Right lung (tissue), 5 donors: ENCODE measurements around the gene PTPRK. TPM values are rescaled to one million over a fixed set of nuclear protein-coding genes. Genes with fewer than 3 reads are reported as not detected.

ENCODE experiments used
- DNase-seq, 2 donors: peaks; one replicate each; pipeline ENCODE4 v3.0.0-alpha.2; 2013
- polyA plus RNA-seq, 5 donors: library from polyadenylated mRNA; unstranded; fragments of 120-200 nt; gene quantifications; one replicate each; pipeline versions ENCODE4 v1.2.1 to v1.2.3, GENCODE V29; 2013; ENCODE audit warnings: inconsistent platforms in 1 of 5, low replicate concordance in 1 of 5; ENCODE audit not compliant: insufficient read length in 5 of 5, insufficient read depth in 1 of 5

Gene PTPRK
- polyA plus RNA-seq, 5 donors, result 55.4 to 92.1 (median 85.6) TPM

DNA sequence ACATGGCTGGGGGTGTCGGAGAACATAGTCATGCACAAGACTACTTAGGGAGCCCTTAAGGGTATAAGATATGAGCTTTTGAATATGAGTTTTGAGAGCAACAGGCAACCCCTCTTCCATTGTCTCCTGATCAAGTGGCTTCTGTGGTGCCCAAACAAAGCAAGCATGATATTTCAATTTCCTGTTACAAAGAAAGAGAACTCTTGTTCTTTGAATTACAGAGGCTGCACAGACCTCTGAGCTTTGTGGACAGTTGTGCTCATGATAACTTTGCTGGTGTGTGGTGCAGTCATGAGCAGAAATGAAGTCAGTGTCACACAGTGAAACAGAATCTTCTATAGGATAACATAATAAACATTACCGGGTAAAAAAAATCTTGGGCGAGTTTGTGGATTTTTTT lies 552.7 kb downstream of the PTPRK start:
- no peak for DNase-seq

DNA sequence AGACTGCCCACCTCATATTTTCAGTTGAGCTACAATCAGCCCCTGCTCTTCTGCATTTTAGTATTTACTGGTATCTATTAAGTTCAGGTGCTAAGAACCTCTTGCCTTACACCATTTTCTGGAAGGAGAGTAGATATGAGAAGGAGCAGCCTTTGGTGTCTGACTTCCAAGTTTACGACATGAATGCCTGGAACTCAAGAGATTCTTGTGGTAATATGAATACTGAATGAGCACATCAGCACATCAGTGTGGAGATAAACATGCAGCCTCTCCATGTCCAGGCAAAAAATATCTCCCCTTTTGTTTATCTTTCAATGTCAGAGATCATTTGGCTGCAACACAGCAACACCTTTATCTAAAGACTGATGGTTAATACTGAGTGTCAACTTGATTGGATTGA lies 553.8 kb downstream of the PTPRK start:
- DNase-seq, result no peak

DNA sequence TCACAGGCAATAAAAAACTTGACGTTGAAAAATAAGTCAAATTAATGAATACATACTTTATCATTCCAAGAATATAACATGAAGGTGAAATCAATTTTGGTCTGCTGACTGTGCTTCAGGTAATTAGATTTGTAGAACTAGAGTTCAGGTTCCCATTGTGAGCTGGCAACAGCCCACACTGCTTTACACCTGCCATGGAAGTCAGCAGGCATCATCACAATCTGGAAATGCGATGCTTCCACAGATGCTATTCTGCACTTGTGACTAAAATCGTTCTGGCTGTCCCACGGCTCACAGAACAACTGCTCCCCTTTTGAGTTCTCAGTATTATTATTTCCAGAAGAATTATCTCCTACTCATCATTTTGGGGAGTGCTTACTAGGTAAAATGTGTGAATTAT lies 556.9 kb downstream of the PTPRK start:
- DNase-seq, result no peak

DNA sequence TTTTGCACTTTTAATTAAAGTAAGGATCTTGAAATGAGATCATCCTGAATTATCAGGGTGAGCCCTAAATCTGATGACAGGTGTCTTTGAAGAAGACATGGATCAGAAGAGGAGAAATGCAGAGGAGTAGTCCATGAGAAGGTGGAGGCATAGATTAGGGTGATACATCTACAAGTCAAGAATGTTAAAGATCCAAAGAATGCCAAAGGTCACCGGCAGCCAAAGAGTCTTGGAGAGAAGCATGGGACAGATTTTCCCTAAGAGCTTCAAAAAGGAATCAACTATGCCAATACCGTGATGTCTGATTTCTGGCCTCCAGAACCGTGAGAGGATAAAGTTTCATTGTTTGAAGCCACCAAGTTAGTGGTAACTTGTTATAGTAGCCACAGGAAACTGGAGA lies 560.5 kb downstream of the PTPRK start:
- DNase-seq, result no peak

DNA sequence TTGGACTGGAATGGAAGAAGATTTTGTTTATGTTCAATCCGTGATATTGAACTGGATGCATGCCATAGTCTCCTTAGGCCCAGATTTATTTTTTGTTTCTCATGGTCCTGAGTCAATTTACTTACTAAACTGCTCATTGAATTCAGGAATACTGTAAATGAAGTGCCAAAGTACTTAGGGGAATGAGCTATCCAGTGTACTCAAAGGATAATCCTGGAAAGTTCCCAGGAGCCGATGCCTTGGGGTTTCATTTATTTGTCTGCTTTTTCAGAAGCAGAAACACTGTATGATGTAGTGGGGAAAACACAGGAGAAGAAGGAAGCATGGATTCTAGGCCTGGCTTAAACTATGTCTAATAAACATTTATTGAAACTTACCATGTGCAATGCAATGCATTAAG lies 563.4 kb downstream of the PTPRK start:
- peak; percentile 49 to 67 for DNase-seq

DNA sequence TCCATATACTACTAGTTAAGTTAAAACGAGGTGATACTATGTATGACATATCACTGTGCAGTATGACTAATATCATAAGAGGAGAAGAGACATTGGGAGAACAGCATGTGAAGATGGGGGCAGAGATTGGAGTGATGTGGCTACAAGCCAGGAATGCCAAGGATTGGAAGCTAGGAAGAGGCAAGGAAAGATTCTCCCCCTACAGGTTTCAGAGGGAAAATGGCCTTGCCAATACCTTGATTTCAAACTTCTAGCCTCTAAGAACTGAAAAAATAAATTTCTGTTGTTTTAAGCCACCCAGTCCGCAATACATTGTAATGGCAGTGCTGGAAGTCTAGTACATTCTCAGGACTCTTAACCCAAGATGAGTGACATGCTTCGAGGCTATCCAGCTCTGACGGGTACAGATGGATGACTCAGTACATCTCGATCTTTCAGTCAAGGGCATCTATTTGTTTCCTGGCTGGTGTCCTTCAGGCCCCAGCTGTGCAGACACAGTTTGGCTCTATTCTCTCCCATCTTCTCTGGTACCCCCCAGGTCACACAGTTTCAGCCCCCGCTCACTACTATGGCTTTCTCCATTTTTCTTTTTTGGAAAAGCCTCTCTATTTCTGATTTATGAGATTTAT lies 564.0 kb downstream of the PTPRK start:
- DNase-seq, result peak in 1 of 2 donors; percentile 6

DNA sequence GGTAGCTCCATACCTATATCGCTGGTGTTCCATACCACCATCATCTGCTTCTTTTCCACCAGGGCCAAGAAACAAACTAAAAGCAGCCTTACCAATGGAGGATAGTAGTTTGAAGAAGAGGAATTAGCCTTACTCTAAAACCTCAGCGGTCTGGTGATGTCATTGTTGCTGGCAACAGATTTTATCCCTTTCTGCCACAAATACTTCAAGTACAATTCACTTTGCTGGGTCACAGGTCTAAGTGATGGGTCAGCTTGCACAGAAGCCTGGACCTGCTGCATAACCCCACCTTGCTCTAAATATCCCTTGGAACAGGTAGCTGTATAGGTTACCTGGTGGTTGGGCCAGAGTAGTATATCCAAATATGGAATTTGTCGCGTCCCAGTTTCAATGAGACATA lies 566.3 kb downstream of the PTPRK start:
- DNase-seq, result no peak

DNA sequence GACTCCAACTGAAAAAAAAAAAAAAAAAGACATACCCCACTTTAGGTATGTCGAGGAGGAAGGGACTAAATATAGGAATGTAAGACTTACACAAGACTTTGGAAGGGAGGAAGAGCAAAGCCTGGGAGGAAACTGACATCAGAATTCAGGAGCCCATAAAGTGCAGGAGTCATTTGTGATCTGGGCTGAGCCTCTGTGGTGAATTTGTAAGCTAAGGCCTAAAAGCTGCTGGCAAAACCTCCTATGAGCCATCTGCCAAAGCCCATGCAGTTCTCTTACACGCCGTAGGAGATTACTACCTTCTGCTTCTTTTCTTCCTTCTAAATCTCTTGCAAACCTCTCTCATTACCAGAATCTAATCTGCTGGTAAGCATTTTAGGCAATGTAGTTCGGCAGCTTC lies 567.6 kb downstream of the PTPRK start:
- no peak for DNase-seq

DNA sequence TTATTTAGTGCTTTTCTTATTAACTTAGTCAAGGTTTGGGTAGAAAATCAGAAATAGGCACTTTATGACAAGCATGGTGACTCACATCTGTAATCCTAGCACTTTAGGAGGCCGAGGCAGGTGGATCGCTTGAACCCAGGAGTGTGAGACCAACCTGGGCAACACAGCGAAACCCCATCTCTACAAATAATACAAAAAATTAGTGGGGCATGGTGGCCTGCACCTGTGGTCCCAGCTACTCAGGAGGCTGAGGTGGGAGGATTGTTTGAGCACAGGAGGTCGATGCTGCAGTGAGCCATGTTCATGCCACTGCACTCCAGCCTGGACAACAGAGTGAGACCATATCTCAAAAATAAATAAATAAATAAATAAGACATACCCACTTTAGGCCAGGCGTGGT lies 568.2 kb downstream of the PTPRK start:
- no peak for DNase-seq

DNA sequence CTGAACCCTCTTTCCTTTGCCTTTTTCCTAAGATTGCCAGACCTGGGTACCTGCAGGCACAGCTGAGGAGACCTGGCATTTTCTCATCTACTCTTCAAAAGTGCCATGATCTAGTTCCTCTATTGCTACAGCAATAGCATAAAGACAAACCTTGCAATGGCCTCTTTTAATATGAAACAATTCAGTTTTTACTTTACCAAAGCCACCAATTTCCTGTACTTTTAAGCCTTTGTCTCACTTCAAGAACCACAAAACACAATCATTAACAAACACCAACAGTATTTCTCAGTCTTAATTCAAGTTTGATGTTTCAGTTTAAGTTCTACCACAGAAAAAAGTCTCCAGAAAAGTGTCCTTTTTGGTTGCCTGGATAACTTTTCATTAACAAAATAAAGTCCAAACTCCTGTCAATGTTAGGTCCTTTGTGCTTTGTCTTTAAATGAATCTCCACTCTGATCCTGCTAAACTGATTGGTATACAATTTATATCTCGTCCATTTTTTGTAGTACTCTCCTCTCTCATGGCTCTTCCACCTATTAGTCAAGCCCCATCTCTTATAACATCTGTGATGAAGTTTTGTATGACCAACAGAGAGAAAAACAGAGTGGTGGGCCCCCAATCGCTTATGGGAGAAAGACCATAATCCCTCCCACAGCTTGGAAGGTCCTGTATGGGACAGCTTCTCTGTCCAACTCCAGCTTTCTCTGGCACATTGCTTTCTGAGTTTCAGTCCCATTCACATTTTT lies 569.1 kb downstream of the PTPRK start:
- no peak for DNase-seq

DNA sequence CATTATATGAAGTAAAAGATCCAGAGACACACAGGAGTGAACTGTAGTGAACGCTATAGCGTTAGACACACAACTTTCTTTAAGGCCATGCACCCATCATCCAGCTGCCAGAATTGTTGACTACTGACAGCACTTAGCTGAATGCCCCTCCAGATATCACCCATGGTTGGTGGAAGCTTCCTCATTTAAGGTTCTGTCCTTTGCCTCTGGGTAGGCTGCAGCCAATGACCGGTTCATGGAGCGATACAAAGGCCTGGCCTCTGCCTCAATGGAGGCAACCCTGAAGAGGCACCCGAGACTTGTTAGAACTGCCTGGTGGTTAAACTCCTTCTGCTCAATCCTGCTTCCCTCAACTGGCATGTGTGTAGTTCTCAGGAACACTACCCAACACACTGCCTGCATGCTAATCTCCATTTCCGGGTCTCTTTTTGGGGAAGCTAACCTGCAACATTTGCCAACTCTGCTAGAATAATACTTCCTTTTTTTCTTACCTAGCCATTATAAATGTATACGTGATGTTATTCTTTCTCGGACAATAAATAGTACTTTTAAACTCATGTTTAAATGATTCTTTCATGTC lies 569.7 kb downstream of the PTPRK start:
- DNase-seq, result no peak

DNA sequence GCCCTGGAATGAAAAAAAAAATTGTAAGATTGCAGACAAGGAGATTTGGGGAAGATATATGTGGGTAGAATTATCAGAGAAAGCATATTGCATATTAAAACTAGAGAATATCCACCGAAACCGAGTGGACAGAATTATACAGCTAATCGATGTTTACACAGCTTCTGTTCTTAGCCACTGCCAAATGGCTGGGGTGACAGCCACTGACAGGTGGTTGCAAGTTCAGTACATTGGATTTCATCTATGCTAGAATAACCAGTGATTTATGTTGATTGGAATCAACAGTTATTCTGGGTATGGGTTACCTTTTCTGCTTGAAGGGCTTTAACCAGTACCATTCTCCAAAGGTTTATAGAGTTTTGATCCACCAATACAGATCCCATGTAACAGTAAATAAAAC lies 571.1 kb downstream of the PTPRK start:
- DNase-seq, result no peak

DNA sequence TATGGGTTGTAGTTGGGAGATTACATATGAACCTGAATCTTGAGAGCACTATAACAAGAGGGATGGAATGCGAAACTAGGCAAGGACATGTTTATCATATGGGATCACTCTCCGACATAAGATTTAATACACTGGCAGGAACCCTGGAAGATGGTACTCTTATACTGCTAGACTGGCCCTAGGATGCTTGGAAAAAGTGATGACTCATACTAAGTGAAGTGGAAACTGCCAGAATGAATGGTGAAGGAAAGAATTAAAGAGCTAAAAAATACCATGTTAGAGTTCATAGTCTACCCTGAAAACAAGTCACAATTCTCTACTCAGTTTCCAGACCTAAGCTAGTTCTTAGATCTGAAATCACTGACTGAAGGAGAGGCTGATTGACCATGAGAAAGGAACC lies 574.0 kb downstream of the PTPRK start:
- no peak for DNase-seq

DNA sequence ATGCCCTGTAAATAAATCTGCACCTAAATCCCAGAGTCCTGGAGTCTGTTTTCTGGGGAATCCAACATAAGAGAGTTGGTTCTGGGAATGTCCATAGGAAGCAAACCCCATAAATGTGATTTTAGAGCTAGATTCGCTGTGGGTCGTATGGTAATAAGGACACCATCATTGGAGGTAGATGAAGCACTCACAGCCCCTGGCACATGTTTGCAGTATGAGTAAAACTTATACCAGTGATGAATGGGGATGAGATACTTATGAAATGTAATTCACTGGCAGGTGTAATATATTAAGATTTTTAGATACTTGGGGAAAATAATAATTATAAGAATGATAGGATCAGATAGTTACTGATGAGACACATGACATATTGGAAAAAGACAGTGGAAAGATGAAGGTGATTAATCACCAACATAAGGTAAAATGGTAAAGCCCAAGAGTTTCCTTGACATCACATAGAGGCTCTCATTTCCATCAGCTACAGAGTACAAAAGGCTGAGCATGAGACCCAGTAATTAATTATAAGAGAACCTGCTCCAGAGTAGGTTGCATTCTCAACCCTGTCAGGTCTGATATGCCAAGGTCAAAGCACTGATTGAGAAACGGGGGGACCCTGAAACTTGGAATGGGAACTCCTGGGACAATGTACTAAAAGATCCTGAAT lies 574.8 kb downstream of the PTPRK start:
- no peak for DNase-seq

DNA sequence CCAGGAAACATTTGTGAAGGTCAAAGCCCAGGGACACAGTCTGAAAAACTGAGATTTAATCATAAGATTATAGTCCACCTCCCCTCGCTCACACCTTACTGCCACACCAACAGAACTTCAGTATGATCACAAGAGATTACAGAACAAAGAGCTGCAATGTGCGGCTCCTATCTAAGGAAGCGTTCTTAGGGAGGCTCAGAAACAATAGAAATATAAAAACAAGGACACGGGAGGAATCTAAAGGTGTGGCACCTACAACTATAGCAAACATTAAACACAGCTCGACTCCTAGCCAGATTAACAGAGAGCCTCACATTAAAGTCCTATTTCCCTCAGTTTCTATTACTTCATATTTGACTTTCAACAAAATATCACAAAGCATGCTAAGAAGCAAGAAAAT lies 579.2 kb downstream of the PTPRK start:
- no peak for DNase-seq

DNA sequence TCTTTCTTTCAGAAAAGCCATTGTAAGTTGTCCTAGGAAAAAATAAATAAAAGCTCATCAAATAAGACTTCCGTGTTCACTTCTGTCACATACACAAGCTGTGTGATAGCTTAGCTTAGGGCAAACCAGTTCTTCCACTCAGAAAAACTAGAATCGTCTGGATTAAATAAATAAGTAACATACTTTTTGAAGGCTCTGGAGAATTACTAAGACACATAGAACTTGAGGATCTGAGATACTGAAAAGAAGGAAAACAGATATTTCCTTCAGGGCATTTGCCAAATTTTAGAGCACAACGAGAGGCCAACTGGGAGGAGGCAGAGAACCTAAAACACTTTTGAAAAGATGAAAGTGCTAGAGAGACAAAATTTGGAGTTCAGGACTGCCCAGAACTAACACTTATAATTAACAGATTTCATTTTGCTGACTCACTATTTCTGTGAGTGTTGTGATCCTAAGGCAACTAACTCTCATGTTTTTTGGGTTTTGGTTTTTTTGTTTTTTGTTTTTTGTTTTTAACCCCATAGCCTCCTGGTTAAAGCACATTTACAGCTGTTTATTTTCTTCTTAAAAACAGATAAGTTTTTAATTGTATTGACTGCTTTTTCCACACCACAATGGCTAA lies 580.8 kb downstream of the PTPRK start:
- DNase-seq, result peak; percentile 19 to 25

DNA sequence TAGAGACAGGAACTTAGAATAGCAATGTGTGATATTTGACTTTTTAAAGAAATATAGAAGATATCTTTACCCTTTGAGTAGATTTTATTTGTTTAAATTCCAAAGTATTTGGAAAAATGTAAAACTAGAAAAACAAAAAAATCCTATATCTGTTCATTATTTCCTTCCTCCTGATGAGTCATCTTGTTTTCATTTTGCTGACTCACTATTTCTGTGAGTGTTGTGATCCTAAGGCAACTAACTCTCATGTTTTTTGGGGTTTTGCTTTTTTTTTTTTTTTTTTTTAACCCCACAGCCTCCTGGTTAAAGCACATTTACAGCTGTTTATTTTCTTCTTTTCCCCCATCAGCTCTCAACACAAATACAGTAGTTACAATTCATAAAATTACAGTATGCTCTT lies 581.7 kb downstream of the PTPRK start:
- no peak for DNase-seq

DNA sequence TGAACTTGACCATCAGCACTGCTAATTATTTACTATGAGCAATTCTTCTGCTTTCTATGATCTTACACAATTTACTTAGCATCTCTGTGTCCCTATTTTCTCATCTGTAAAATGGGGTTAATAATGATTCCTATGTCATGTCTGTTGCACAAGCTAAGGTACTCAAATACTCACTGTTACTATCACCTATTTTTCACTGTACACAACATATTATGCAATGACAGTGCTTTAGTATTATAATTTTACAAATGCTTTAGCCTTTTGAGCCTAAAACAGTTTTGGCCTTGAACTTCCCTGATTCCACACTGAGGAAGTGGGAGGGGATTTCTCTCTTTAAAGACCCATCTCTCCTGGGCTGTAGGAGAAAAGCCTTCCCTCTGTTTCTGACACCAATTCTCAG lies 582.7 kb downstream of the PTPRK start:
- no peak for DNase-seq

DNA sequence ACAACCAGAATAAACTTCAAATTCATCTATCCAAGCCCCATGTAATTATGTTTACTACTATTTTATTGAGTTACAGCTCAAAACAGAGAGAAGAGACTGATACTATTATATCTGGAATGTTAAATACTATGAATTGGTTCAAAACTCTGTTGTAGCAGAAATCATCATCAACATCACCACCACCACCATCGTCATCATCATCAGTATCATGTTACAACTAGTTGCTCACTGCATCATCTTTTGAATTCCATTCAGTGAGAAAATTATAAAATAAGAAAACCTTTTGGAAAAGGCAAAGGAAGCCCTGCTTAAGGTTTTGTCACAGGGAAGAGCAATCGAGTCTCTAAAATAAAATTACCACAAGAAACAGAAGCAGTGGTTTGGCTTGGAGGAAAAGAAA lies 583.3 kb downstream of the PTPRK start:
- no peak for DNase-seq

DNA sequence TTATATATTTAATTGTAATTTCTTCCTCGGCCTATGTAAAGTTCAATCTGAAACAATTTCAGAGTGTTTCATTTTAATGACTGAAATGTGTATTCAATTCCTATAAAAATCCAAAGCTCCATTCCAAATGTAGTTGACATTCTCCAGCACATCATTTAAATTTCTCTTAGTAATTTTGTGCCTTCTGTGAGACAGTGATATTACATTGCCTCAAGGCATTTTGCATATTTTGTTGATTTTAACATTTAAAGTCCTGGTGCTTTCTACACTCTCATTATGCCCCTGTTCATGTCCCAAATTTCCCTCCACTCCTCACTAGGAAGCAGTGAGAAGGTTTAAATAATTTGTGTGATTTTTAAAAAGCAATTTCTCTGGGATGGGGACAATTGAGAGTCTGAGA lies 585.4 kb downstream of the PTPRK start:
- DNase-seq, result no peak

DNA sequence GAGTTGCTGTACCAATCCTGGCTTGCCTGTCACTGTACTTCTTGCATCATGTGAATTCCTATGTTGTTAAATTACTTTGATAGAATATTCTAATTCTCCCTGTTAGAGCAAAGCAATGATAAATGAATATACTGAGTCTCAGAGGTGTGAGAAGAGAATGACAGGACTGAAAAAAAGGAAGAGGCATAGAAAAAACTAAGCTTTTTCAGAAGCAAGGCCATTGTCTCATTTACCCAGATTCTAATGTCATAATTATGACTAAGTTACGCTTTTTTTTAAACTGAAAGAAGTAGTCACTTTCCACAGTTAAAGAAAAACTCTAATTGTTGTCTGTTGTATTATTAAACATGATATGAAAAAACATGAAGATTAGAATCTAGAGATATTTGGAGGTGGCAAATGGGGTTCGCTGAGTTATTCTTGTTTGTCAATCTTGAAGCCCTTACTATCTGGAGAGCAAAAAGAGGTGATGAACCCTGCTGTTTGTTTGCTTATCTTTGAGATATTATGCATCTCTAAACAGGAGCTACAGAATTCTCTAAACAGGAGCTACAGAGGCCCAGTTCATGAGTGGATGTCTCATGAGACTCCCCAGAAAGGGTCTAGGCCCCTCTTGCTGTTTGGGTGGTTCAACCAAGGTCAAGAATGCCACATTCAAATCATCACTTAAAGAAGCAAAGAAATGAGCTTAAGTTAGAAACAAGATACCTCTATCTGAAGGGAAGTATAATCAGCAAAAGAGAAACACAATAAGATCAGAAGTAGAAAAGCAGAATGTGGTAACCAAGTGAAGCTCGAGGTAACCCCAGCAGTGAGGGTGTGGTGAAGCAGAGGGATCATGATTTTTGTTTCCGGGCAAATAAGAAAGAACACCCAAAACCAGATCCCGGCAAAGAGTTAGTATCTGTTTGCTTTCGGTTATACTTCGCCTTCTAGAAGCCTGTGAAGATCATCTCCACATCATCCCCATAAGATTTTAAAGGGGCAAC lies 586.3 kb downstream of the PTPRK start:
- no peak for DNase-seq
